ENCODE measurements around the gene RNASE4.

DNA sequence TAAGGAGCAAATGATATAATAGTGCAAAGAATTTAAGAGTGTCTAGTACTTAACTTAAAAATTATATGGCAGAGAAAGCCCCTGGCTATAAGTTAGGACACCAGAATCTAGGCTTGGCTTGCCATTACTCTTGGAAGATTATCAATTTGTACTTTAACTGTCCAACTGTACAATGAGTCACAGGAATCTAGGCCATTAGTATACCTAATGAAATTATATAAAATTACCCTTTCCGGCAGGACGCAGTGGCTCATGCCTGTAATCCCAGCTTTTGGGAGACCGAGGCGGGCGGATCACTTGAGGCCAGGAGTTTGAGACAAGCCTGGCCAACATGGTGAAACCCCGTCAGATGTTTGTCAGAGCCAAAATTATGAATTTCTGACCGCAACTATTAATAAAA, 42.2 kb upstream of the RNASE4 start:
- TF ChIP-seq, protein P1, sequence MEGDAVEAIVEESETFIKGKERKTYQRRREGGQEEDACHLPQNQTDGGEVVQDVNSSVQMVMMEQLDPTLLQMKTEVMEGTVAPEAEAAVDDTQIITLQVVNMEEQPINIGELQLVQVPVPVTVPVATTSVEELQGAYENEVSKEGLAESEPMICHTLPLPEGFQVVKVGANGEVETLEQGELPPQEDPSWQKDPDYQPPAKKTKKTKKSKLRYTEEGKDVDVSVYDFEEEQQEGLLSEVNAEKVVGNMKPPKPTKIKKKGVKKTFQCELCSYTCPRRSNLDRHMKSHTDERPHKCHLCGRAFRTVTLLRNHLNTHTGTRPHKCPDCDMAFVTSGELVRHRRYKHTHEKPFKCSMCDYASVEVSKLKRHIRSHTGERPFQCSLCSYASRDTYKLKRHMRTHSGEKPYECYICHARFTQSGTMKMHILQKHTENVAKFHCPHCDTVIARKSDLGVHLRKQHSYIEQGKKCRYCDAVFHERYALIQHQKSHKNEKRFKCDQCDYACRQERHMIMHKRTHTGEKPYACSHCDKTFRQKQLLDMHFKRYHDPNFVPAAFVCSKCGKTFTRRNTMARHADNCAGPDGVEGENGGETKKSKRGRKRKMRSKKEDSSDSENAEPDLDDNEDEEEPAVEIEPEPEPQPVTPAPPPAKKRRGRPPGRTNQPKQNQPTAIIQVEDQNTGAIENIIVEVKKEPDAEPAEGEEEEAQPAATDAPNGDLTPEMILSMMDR (IDR thresholded peaks at IDR 0.05): no peak
- no peak for TF ChIP-seq POLR2A (IDR thresholded peaks at IDR 0.05)
